ENCODE data around the gene NAGK. TPM values are rescaled to one million over a fixed set of nuclear protein-coding genes. Genes with fewer than 3 reads are reported as not detected.
"Not testable (repeated sequence)": the region's sequence is repeated elsewhere in the genome, so short reads cannot be mapped to it uniquely, and the experiment has no call there.

The NAGK gene
- total and polyA plus RNA-seq, 2 donors (not counting 3 experiments of a cell fraction or from before 2014, with no cell fraction given), result 130 to 184 TPM

- H3K9me3 ChIP-seq (replicated peaks; ENCODE audit: control insufficient read depth, insufficient read depth, low read length); H2AFZ ChIP-seq (ENCODE audit: low read depth, low read length); H4K20me1 ChIP-seq (replicated peaks; ENCODE audit: control insufficient read depth, extremely low read depth, insufficient read depth, low read length); H3K9me1 ChIP-seq (replicated peaks; ENCODE audit: control insufficient read depth, extremely low read depth, insufficient read depth, low read length); POLR2A ChIA-PET; H3K4me1 ChIP-seq (ENCODE audit: control insufficient read depth, extremely low read depth, insufficient read depth, low read length); H3K4me2 ChIP-seq (ENCODE audit: insufficient read depth, low read length); intact Hi-C loops (cut with micrococcal nuclease); DNase-seq (ENCODE audit: low read depth, low spot score); FAIRE-seq; dilution Hi-C loops (cut with MboI; ENCODE audit: extremely low pct_ligation_motif_present, low sequenced_read_pairs); H3K79me2 ChIP-seq (ENCODE audit: control insufficient read depth, insufficient read depth, low read length); BruUV-seq (replicated peaks); H3K27ac ChIP-seq (ENCODE audit: insufficient read depth, low read depth, low read length); H3K4me3 ChIP-seq (replicated peaks in 1 of 3; ENCODE audit: insufficient read depth in 1 of 3, low read depth in 1 of 3, low read length in 3 of 3); H3K27me3 ChIP-seq (ENCODE audit: control insufficient read depth in 2 of 2, insufficient read depth in 2 of 2, low read length in 2 of 2); H3K36me3 ChIP-seq (ENCODE audit: control insufficient read depth in 2 of 2, extremely low read depth in 1 of 2, insufficient read depth in 2 of 2, low read length in 2 of 2); H3K9ac ChIP-seq (replicated peaks; ENCODE audit: extremely low read depth, insufficient read depth, low read length): not testable (repeated sequence)
- CTCF ChIA-PET, result interaction anchor here (2.1 kb wide), 1 partner anchor 20 kb away, joined by 9 read pairs; no protein-coding TSS in a partner anchor
Observed at GRCh38 chr2:71021394-71021793, 47.1 kb upstream of the NAGK start.

GRCh38 chr2:71023553-71024243 lies 44.8 kb upstream of the NAGK start:
- FAIRE-seq; H3K4me1 ChIP-seq (ENCODE audit: control insufficient read depth, extremely low read depth, insufficient read depth, low read length); H4K20me1 ChIP-seq (replicated peaks; ENCODE audit: control insufficient read depth, extremely low read depth, insufficient read depth, low read length); dilution Hi-C loops (cut with MboI; ENCODE audit: extremely low pct_ligation_motif_present, low sequenced_read_pairs); BruUV-seq (replicated peaks); H3K4me2 ChIP-seq (ENCODE audit: insufficient read depth, low read length); H3K4me3 ChIP-seq (replicated peaks in 1 of 3; ENCODE audit: insufficient read depth in 1 of 3, low read depth in 1 of 3, low read length in 3 of 3); H3K9me3 ChIP-seq (replicated peaks; ENCODE audit: control insufficient read depth, insufficient read depth, low read length); H3K27me3 ChIP-seq (ENCODE audit: control insufficient read depth in 2 of 2, insufficient read depth in 2 of 2, low read length in 2 of 2); H3K9ac ChIP-seq (replicated peaks; ENCODE audit: extremely low read depth, insufficient read depth, low read length); POLR2A ChIA-PET; CTCF ChIA-PET; intact Hi-C loops (cut with micrococcal nuclease); H3K27ac ChIP-seq (ENCODE audit: insufficient read depth, low read depth, low read length); H2AFZ ChIP-seq (ENCODE audit: low read depth, low read length); H3K36me3 ChIP-seq (ENCODE audit: control insufficient read depth in 2 of 2, extremely low read depth in 1 of 2, insufficient read depth in 2 of 2, low read length in 2 of 2); DNase-seq (ENCODE audit: low read depth, low spot score); H3K9me1 ChIP-seq (replicated peaks; ENCODE audit: control insufficient read depth, extremely low read depth, insufficient read depth, low read length); H3K79me2 ChIP-seq (ENCODE audit: control insufficient read depth, insufficient read depth, low read length): not testable (repeated sequence)

- DNase-seq (ENCODE audit: low read depth, low spot score); H4K20me1 ChIP-seq (replicated peaks; ENCODE audit: control insufficient read depth, extremely low read depth, insufficient read depth, low read length); H3K9me1 ChIP-seq (replicated peaks; ENCODE audit: control insufficient read depth, extremely low read depth, insufficient read depth, low read length); H2AFZ ChIP-seq (ENCODE audit: low read depth, low read length); FAIRE-seq; H3K9me3 ChIP-seq (replicated peaks; ENCODE audit: control insufficient read depth, insufficient read depth, low read length); intact Hi-C loops (cut with micrococcal nuclease); H3K4me2 ChIP-seq (ENCODE audit: insufficient read depth, low read length); CTCF ChIA-PET; H3K36me3 ChIP-seq (ENCODE audit: control insufficient read depth in 2 of 2, extremely low read depth in 1 of 2, insufficient read depth in 2 of 2, low read length in 2 of 2); H3K79me2 ChIP-seq (ENCODE audit: control insufficient read depth, insufficient read depth, low read length); POLR2A ChIA-PET; H3K9ac ChIP-seq (replicated peaks; ENCODE audit: extremely low read depth, insufficient read depth, low read length); BruUV-seq (replicated peaks); H3K27me3 ChIP-seq (ENCODE audit: control insufficient read depth in 2 of 2, insufficient read depth in 2 of 2, low read length in 2 of 2); H3K4me1 ChIP-seq (ENCODE audit: control insufficient read depth, extremely low read depth, insufficient read depth, low read length); H3K27ac ChIP-seq (ENCODE audit: insufficient read depth, low read depth, low read length); dilution Hi-C loops (cut with MboI; ENCODE audit: extremely low pct_ligation_motif_present, low sequenced_read_pairs); H3K4me3 ChIP-seq (replicated peaks in 1 of 3; ENCODE audit: insufficient read depth in 1 of 3, low read depth in 1 of 3, low read length in 3 of 3): not testable (repeated sequence)
Observed at GRCh38 chr2:71036296-71036695, 32.2 kb upstream of the NAGK start.
